Measurements from ENCODE around the gene ASPA. TPM values are rescaled to one million over a fixed set of nuclear protein-coding genes. Genes with fewer than 3 reads are reported as not detected.
A peak's percentile ranks its signal among the peaks of the same experiment; 100 is the strongest.
"Not testable (repeated sequence)": the region's sequence is repeated elsewhere in the genome, so short reads cannot be mapped to it uniquely, and the experiment has no call there.

ASPA gene
- total RNA-seq = not detected

DNA sequence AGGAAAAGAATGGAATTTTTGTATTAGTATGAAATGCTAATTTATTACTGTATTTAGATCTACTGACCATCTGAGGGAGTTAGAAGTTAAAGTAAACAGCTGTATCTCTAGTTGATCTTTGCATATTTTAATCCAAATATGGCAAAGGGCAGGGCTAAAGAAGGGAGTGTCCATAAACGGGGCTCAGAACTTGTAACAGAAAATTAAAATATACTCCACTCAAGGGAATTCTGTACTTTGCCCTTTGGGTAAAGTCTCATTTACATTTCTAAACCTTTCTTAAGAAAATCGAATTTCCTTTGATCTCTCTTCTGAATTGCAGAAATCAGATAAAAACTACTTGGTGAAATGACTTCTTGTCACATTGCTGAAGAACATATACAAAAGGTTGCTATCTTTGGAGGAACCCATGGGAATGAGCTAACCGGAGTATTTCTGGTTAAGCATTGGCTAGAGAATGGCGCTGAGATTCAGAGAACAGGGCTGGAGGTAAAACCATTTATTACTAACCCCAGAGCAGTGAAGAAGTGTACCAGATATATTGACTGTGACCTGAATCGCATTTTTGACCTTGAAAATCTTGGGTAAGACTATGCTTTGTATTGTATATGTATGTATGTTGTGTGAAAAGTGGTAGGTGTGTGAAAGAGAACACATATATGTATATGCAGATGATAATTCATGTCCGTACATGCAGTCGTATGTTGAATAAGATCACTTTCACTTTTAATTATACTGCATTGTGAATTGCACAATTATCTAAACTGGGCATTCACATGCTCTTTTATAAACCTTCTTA is at the start of gene ASPA:
Gene ASPA (plus strand): TSS at position 186 of the 799 bp plus-strand sequence. CDS start 163 bp downstream, at position 349.
- Mint-ChIP-seq H3K4me1 (no peaks in the 10 kb centered on the region), H3K9me3 (no peaks in the 10 kb centered on the region), H3K27ac (no peak within 1 kb of the TSS), H3K4me3 (no peak within 1 kb of the TSS), H3K36me3 (ENCODE audit: low read depth) (no peaks in the 10 kb centered on the region), H3K27me3 (peaks cover 11% of the 10 kb centered on the region)
- CTCF ChIA-PET = no interaction called here
- POLR2A ChIA-PET = no interaction called here
- DNase-seq = no peak

GRCh38 chr17:3433215-3433614 is 42.6 kb upstream of the ASPA start:
- H3K9me3 Mint-ChIP-seq; CTCF ChIA-PET; POLR2A ChIA-PET; H3K36me3 Mint-ChIP-seq (ENCODE audit: low read depth); H3K4me1 Mint-ChIP-seq; H3K27ac Mint-ChIP-seq; H3K27me3 Mint-ChIP-seq; H3K4me3 Mint-ChIP-seq: not testable (repeated sequence)
- DNase-seq = peak; percentile 17

DNA sequence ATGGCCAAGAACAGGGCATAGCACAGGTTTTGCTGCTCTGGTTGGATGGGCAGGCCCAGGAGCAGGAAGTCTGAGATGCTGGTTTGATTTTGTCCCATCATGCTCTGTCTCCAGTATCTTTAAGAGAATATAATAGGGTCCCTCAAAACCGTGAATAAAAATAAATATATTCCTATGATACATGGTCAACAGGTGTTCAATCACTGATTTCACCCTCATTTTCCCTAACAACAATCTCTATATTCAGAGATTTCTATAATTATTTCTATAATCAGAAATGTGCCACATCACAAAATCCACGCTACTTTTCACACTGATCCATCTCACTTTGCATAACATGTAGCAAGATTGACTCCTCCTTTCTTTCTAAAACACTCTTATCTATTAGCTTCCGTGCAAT is 42.1 kb upstream of the ASPA start, which contains the start of gene OR1E2:
Gene OR1E2 (minus strand): TSS at position 101 of the 400 bp plus-strand sequence. CDS start 0 bp downstream, at position 101.
- no peak for DNase-seq
- POLR2A ChIA-PET = no interaction called here
- CTCF ChIA-PET = no interaction called here
- Mint-ChIP-seq H3K36me3 (ENCODE audit: low read depth) (no peaks in the 10 kb centered on the region), H3K4me3 (no peak within 1 kb of the TSS), H3K27ac (no peak within 1 kb of the TSS), H3K4me1 (no peaks in the 10 kb centered on the region), H3K27me3 (no peaks in the 10 kb centered on the region), H3K9me3 (no peaks in the 10 kb centered on the region)

DNA sequence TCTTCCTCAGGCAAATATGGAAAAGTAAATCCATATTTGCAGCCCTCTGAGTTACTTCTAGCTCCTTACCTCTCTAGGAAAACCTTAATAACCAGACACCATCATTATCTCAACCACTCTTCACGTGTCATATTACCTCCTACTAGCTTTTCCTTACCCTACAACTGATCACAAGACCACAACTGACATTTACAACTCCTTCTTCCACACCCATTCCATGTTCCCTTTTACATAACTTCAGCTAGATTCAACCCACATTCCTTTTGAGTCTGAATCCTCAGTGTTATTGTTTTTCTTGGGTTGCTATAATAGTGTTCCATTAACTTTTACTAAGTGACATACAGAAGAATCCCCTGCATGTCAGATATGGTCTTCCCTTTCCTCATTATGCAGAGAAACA is 37.4 kb upstream of the ASPA start:
- no peaks in the 10 kb centered on the region for H3K4me1 Mint-ChIP-seq

DNA sequence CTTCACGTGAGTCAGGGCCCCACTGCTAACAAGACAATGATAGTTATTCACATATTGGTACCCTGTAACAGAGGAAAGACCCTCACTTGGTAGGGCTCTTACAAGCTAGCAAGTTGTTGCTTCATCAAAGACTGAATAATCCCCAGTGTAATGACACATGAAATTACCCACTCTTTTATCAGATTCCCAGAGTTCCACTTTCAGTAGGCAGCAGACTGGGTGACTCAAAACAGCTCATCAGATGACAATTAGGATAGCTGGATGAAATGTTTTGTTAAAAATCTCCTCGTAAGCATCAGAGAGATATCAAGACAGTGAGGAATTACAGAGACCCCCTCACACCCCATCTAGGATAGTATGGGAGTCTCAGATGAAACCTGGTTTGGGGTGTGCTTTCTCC is 35.3 kb upstream of the ASPA start:
- peaks cover 5% of the 10 kb centered on the region for H3K27me3 Mint-ChIP-seq
- no peak for DNase-seq
- H3K4me3 Mint-ChIP-seq = no peak overlapping the region
- H3K27ac Mint-ChIP-seq = no peak overlapping the region
- POLR2A ChIA-PET = no interaction called here
- H3K36me3 Mint-ChIP-seq (ENCODE audit: low read depth) = no peaks in the 10 kb centered on the region
- H3K9me3 Mint-ChIP-seq = no peaks in the 10 kb centered on the region
- no peaks in the 10 kb centered on the region for H3K4me1 Mint-ChIP-seq
- CTCF ChIA-PET = no interaction called here

More for the DNA sequence above, 37.4 kb upstream of the ASPA start:
- H3K27ac Mint-ChIP-seq = no peak overlapping the region
- no peaks in the 10 kb centered on the region for H3K9me3 Mint-ChIP-seq
- H3K36me3 Mint-ChIP-seq (ENCODE audit: low read depth) = no peaks in the 10 kb centered on the region
- CTCF ChIA-PET = no interaction called here
- no peak for DNase-seq
- H3K4me3 Mint-ChIP-seq = no peak overlapping the region
- POLR2A ChIA-PET = no interaction called here
- H3K27me3 Mint-ChIP-seq = peaks cover 4% of the 10 kb centered on the region

DNA sequence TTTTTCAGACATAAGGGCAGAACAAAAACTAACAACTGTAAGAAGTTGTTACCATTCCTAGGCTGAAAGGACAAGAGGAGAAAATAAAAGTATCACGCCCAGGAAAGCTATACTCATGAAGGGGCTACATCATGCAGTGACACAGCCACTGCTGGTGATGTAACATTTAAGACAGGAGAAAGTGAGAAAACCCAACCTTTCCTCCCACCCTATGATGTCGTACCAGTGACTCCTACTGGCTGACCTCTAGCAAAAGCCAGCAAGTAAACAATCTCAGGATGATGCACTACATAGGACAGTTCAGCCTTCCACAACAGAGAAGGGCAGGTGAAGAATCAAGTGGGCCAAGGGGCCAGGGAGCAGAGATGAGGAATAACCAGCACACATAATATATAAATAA is 28.2 kb upstream of the ASPA start:
- Mint-ChIP-seq H3K4me3 (no peak overlapping the region), H3K27me3 (peaks cover 14% of the 10 kb centered on the region), H3K27ac (no peak overlapping the region), H3K9me3 (no peaks in the 10 kb centered on the region), H3K4me1 (no peaks in the 10 kb centered on the region), H3K36me3 (ENCODE audit: low read depth) (no peaks in the 10 kb centered on the region)
- POLR2A ChIA-PET = no interaction called here
- no peak for DNase-seq
- CTCF ChIA-PET = no interaction called here

GRCh38 chr17:3448059-3448665 is 27.6 kb upstream of the ASPA start:
- H3K36me3 Mint-ChIP-seq (ENCODE audit: low read depth) = no peaks in the 10 kb centered on the region

DNA sequence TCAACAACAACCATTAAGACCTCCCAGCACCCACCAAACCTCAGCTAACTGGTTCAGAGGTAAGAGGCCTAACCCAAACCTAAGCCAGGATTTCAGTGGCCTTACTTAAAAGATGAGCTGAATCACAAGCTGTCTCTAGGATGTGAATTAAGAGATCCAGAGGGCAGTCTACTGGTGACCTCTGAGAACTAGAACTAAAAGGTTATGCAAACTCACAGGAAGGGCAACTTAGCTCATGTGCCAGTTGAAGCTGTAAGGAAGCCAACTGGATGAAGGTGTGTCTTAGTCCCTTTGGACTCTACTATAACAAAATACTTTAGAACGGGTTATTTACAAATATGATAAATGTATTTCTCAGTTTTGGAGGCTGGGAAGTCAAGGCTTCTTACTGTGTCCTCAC is 9.4 kb upstream of the ASPA start:
- POLR2A ChIA-PET; H3K27me3 Mint-ChIP-seq; H3K36me3 Mint-ChIP-seq (ENCODE audit: low read depth); CTCF ChIA-PET; H3K9me3 Mint-ChIP-seq; H3K27ac Mint-ChIP-seq; H3K4me3 Mint-ChIP-seq; H3K4me1 Mint-ChIP-seq; DNase-seq: not testable (repeated sequence)

More at GRCh38 chr17:3448059-3448665, 27.6 kb upstream of the ASPA start:
- ChIA-PET POLR2A (no interaction called here), CTCF (no interaction called here)
- Mint-ChIP-seq H3K27ac (no peak overlapping the region), H3K9me3 (no peaks in the 10 kb centered on the region), H3K4me3 (no peak overlapping the region), H3K4me1 (no peaks in the 10 kb centered on the region), H3K27me3 (peaks cover 12% of the 10 kb centered on the region)
- DNase-seq = no peak

- peaks cover 2% of the 10 kb centered on the region for H3K27me3 Mint-ChIP-seq
- H3K36me3 Mint-ChIP-seq (ENCODE audit: low read depth) = no peaks in the 10 kb centered on the region
- no peak overlapping the region for H3K27ac Mint-ChIP-seq
- H3K4me3 Mint-ChIP-seq = no peak overlapping the region
- no peak for DNase-seq
- H3K4me1 Mint-ChIP-seq = no peaks in the 10 kb centered on the region
- ChIA-PET CTCF (no interaction called here), POLR2A (no interaction called here)
- no peaks in the 10 kb centered on the region for H3K9me3 Mint-ChIP-seq
Observed at GRCh38 chr17:3469529-3469928, 6.3 kb upstream of the ASPA start.

- no peak within 1 kb of the TSS for H3K27ac Mint-ChIP-seq
- no peaks in the 10 kb centered on the region for H3K36me3 Mint-ChIP-seq (ENCODE audit: low read depth)
- no peaks in the 10 kb centered on the region for H3K9me3 Mint-ChIP-seq
- DNase-seq = no peak
- no peak within 1 kb of the TSS for H3K4me3 Mint-ChIP-seq
- CTCF ChIA-PET = no interaction called here
- no peaks in the 10 kb centered on the region for H3K4me1 Mint-ChIP-seq
- peaks cover 2% of the 10 kb centered on the region for H3K27me3 Mint-ChIP-seq
- POLR2A ChIA-PET = no interaction called here
Observed at GRCh38 chr17:3471599-3471998, 4.2 kb upstream of the ASPA start, which contains the start of gene SPATA22. Gene SPATA22, minus strand, starts transcription at chr17:3471819. Its CDS starts 2,494 bp downstream, at chr17:3469325.

DNA sequence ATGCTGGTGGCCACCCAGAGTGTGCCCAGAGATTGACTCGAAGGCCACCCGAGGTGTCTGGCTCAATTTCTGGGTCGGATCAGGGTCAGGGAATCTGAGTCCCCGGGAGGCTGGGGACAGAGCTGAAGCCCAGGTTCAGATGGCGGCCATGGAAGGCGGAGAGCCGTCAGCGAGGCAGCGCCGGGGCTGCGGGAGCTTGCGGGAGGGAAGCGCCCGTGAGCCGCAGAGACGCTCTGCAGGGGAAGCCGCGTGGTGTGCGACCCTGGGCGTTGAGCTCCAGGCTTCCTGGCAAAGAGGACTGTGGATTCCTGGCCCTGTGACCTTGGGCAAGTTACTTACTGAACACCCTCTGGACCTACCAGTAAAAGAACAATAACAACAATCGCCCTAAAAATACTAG is 3.7 kb upstream of the ASPA start:
- Mint-ChIP-seq H3K27me3 (peaks cover 2% of the 10 kb centered on the region), H3K4me3 (no peak overlapping the region), H3K4me1 (no peaks in the 10 kb centered on the region), H3K27ac (no peak overlapping the region), H3K36me3 (ENCODE audit: low read depth) (no peaks in the 10 kb centered on the region), H3K9me3 (no peaks in the 10 kb centered on the region)
- ChIA-PET CTCF (no interaction called here), POLR2A (no interaction called here)
- no peak for DNase-seq

DNA sequence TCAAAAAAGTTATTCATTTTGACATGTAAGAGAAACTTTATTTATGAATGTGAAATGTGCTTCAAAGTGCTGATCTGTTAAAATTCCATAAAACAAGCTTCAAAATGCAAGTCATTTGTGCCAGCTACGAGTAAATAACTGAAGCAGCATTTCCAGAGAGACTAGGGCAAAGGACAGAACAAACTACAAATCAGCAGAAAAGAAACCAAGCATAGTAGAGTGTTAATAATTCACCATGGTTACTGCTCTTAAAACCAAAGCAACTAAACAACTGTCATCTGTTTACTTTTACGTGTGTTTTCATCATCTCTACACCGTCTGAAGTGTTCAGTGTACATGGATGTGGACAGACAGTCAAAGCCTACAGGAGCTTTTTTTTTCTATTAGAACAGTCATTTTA is 1.6 kb upstream of the ASPA start:
- Mint-ChIP-seq H3K4me1 (no peaks in the 10 kb centered on the region), H3K9me3 (no peaks in the 10 kb centered on the region), H3K27ac (no peak overlapping the region), H3K27me3 (peaks cover 5% of the 10 kb centered on the region), H3K4me3 (no peak overlapping the region), H3K36me3 (ENCODE audit: low read depth) (no peaks in the 10 kb centered on the region)
- ChIA-PET CTCF (no interaction called here), POLR2A (no interaction called here)
- DNase-seq = no peak

DNA sequence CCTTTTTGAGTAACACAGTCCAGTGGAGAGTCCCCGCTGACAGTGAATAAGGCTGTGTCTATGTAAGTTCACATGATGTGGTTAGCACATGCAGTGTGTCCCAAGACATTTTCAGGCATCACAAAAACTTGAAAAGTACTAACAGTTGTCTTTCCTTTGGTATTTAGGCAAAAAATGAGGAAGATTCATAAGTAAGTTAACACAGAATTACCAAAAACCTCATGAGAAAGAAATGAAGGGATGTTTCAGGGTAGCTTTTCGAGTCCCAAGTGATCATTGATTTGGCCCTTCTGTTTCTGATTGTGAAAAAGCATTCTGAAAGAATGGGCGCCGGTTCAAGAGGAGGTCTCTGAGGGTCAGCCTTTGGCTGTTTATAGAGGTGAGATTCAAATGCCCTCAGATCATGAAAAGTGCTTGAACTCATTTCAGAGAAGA is 529 bp upstream of the ASPA start:
- H3K4me3 Mint-ChIP-seq = no peak overlapping the region
- H3K36me3 Mint-ChIP-seq (ENCODE audit: low read depth) = no peaks in the 10 kb centered on the region
- H3K4me1 Mint-ChIP-seq = no peaks in the 10 kb centered on the region
- POLR2A ChIA-PET = no interaction called here
- CTCF ChIA-PET = no interaction called here
- no peak for DNase-seq
- no peaks in the 10 kb centered on the region for H3K9me3 Mint-ChIP-seq
- peaks cover 5% of the 10 kb centered on the region for H3K27me3 Mint-ChIP-seq
- no peak overlapping the region for H3K27ac Mint-ChIP-seq

- Mint-ChIP-seq H3K4me1 (no peaks in the 10 kb centered on the region), H3K27me3 (peaks cover 24% of the 10 kb centered on the region), H3K27ac (no peak overlapping the region), H3K9me3 (no peaks in the 10 kb centered on the region), H3K36me3 (ENCODE audit: low read depth) (no peaks in the 10 kb centered on the region), H3K4me3 (no peak overlapping the region)
- CTCF ChIA-PET = no interaction called here
- DNase-seq = no peak
- POLR2A ChIA-PET = no interaction called here
Observed at GRCh38 chr17:3479988-3480387, 4.2 kb downstream of the ASPA start.
